Kidney epithelial cell (primary cell): ENCODE results near the gene TNNT1. TPM values are rescaled to one million over a fixed set of nuclear protein-coding genes. Genes with fewer than 3 reads are reported as not detected.

Experiments used
- DNase-seq: peaks from one replicate; pipeline ENCODE4 v3.0.0-alpha.2; 2010; ENCODE audit warnings: low read depth
- H3K27me3 ChIP-seq: 2 replicates; pipeline ENCODE4 v1.6.0; 2011; ENCODE audit warnings: low read length; ENCODE audit not compliant: control insufficient read depth, insufficient read depth
- H3K36me3 ChIP-seq: 2 replicates; pipeline ENCODE4 v1.5.1; 2011; ENCODE audit warnings: low read length; ENCODE audit not compliant: control insufficient read depth, insufficient read depth
- H3K4me3 ChIP-seq: 2 replicates; pipeline ENCODE4 v1.5.1; 2011; ENCODE audit warnings: low read depth, mild to moderate bottlenecking, control low read depth, low read length
- total RNA-seq: library from RNA; depleted of rRNA; stranded (reverse); fragments of >200 nt; gene quantifications from 2 replicates; pipeline ENCODE4 v1.2.3, GENCODE V29; 2015
- TF ChIP-seq, protein P1 (sequence below): IDR thresholded peaks from 2 replicates; pipeline ENCODE4 v1.5.1; 2011; ENCODE audit warnings: mild to moderate bottlenecking, moderate library complexity, low read length, control low read depth, inconsistent platforms; ENCODE audit not compliant: insufficient read depth, poor library complexity, severe bottlenecking

The TNNT1 gene
- total RNA-seq, 1 donor from 2014 or later, result 7.1 TPM

DNA sequence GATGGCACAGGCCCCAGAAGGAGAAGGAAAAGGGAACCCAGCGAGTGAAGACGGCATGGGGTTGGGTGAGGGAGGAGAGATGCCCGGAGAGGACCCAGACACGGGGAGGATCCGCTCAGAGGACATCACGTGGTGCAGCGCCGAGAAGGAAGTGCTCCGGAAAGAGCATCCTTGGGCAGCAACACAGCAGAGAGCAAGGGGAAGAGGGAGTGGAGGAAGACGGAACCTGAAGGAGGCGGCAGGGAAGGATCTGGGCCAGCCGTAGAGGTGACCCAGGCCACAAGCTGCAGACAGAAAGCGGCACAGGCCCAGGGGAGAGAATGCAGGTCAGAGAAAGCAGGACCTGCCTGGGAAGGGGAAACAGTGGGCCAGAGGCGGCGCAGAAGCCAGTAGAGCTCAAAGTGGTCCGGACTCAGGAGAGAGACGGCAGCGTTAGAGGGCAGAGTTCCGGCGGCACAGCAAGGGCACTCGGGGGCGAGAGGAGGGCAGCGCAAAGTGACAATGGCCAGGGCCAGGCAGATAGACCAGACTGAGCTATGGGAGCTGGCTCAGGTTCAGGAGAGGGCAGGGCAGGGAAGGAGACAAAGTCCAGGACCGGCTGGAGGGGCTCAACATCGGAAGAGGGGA, 32.7 kb downstream of the TNNT1 start:
- Histone ChIP-seq H3K36me3 (no peaks in the 10 kb centered on the region), H3K4me3 (peak overlapping the region; percentile 91), H3K27me3 (no peaks in the 10 kb centered on the region)
- DNase-seq, result no peak
- TF ChIP-seq, protein P1, sequence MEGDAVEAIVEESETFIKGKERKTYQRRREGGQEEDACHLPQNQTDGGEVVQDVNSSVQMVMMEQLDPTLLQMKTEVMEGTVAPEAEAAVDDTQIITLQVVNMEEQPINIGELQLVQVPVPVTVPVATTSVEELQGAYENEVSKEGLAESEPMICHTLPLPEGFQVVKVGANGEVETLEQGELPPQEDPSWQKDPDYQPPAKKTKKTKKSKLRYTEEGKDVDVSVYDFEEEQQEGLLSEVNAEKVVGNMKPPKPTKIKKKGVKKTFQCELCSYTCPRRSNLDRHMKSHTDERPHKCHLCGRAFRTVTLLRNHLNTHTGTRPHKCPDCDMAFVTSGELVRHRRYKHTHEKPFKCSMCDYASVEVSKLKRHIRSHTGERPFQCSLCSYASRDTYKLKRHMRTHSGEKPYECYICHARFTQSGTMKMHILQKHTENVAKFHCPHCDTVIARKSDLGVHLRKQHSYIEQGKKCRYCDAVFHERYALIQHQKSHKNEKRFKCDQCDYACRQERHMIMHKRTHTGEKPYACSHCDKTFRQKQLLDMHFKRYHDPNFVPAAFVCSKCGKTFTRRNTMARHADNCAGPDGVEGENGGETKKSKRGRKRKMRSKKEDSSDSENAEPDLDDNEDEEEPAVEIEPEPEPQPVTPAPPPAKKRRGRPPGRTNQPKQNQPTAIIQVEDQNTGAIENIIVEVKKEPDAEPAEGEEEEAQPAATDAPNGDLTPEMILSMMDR, result no peak

DNA sequence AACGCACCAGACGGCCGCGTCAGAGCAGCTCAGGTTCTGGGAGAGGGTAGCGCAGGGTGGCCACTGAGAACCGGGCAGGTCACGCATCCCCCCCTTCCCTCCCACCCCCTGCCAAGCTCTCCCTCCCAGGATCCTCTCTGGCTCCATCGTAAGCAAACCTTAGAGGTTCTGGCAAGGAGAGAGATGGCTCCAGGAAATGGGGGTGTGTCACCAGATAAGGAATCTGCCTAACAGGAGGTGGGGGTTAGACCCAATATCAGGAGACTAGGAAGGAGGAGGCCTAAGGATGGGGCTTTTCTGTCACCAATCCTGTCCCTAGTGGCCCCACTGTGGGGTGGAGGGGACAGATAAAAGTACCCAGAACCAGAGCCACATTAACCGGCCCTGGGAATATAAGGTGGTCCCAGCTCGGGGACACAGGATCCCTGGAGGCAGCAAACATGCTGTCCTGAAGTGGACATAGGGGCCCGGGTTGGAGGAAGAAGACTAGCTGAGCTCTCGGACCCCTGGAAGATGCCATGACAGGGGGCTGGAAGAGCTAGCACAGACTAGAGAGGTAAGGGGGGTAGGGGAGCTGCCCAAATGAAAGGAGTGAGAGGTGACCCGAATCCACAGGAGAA, 33.5 kb downstream of the TNNT1 start:
- no peaks in the 10 kb centered on the region for H3K36me3 ChIP-seq
- TF ChIP-seq, protein P1, result no peak
- H3K4me3 ChIP-seq, result peak overlapping the region; percentile 91
- no peak for DNase-seq
- H3K27me3 ChIP-seq, result no peaks in the 10 kb centered on the region

DNA sequence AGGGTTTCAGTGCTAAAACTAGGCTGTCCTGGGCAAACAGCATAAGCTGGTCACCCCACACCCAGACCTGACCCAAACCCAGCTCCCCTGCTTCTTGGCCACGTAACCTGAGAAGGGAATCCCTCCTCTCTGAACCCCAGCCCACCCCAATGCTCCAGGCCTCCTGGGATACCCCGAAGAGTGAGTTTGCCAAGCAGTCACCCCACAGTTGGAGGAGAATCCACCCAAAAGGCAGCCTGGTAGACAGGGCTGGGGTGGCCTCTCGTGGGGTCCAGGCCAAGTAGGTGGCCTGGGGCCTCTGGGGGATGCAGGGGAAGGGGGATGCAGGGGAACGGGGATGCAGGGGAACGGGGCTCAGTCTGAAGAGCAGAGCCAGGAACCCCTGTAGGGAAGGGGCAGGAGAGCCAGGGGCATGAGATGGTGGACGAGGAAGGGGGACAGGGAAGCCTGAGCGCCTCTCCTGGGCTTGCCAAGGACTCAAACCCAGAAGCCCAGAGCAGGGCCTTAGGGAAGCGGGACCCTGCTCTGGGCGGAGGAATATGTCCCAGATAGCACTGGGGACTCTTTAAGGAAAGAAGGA, 34.4 kb downstream of the TNNT1 start:
- Histone ChIP-seq H3K4me3 (no peak overlapping the region), H3K27me3 (no peaks in the 10 kb centered on the region), H3K36me3 (peaks cover 2% of the 10 kb centered on the region)
- no peak for DNase-seq
- TF ChIP-seq, protein P1, result no peak

DNA sequence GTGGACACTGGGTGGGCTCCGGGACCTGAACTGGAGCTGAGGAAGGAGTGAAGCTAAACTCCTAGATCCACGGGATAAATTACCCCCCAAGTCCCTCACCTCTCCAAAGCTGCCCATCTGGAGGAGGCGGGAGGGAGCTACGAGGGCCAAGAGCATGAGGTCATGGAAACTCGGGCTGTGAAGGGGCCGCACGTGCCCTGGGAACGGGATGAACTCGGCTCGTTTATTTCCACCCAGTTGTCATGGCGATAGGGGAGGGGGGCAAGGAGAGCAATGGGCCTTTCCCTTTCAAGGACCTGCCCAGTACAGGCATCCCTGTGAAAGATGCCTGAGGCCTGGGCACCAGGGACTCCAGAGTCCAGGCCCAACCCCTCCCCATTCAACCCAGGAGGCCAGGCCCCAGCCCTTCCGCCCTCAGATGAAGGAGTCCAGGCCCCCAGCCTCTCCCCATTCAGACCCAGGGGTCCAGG, 35.4 kb downstream of the TNNT1 start:
- H3K4me3 ChIP-seq, result no peak overlapping the region
- TF ChIP-seq, protein P1, result no peak
- peaks cover 2% of the 10 kb centered on the region for H3K36me3 ChIP-seq
- peak; percentile 91 for DNase-seq
- no peaks in the 10 kb centered on the region for H3K27me3 ChIP-seq

DNA sequence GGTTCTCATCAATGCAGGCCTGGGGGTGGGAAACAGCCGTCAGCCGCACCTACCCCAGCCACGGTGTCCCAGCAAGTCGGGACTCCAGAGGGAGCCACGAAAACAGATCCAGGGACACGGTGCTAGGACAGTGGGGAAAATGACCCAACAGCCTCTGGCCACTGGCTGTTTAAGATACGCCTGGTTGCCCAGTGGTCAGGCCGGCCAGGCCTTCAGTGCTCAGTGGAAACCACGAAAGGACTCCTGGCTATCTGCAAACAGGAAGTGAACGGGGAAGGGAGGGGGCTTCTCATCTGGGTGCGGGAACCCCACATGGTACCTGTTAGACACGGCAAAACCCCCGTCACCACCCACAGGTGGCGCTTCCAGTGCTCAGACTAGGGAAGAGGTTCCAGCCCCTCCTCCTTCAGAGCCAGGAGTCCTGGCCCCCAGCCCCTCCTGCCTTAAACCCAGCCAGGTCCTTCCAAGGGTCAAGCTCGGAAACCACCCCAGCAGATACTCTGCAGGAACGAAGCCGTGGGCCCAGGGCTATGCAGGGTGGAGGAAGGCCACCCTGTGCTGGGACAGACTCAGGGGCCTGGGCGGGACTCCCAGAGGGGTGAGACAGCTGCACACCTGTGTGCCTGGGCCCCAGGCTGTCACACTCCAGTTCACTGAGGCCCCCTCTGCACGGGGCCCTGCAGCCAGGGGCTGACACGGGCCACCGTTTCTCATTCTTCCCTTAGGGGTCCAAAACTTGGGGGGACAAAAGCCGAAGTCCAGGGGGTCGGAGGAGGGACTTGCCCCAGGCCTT, 36.0 kb downstream of the TNNT1 start:
- no peak for DNase-seq
- H3K36me3 ChIP-seq, result peaks cover 2% of the 10 kb centered on the region
- TF ChIP-seq, protein P1, result peak; percentile 8
- no peak overlapping the region for H3K4me3 ChIP-seq
- H3K27me3 ChIP-seq, result no peaks in the 10 kb centered on the region
